Nephron progenitor cell (in vitro differentiated cells): ENCODE measurements around the gene TSPAN15.

Experiments used
- DNase-seq: peaks from one replicate; pipeline ENCODE4 v3.0.0; 2021
- H3K27ac Mint-ChIP-seq: 2 replicates; pipeline ENCODE4 v1.8.0; 2021; ENCODE audit warnings: mild to moderate bottlenecking, moderate library complexity, mixed read lengths
- H3K27me3 Mint-ChIP-seq: 2 replicates; pipeline ENCODE4 v1.8.0; 2021; ENCODE audit warnings: mild to moderate bottlenecking, low read depth, mixed read lengths; ENCODE audit not compliant: poor library complexity
- H3K36me3 Mint-ChIP-seq: 2 replicates; pipeline ENCODE4 v1.8.0; 2021; ENCODE audit warnings: low read depth, mixed read lengths
- H3K4me1 Mint-ChIP-seq: 2 replicates; pipeline ENCODE4 v1.8.0; 2021; ENCODE audit warnings: mixed read lengths
- H3K4me3 Mint-ChIP-seq: 2 replicates; pipeline ENCODE4 v1.8.0; 2021; ENCODE audit warnings: mild to moderate bottlenecking, moderate library complexity, mixed read lengths
- H3K9me3 Mint-ChIP-seq: 2 replicates; pipeline ENCODE4 v1.8.0; 2021; ENCODE audit warnings: mild to moderate bottlenecking, moderate library complexity, mixed read lengths
- TF ChIP-seq, protein P1 (sequence below): fragments of 200-600 bp; sonication (generic); IDR thresholded peaks from 2 replicates; pipeline ENCODE4 v1.5.0; 2021; ENCODE audit warnings: antibody characterized with exemption

Gene TSPAN15

DNA sequence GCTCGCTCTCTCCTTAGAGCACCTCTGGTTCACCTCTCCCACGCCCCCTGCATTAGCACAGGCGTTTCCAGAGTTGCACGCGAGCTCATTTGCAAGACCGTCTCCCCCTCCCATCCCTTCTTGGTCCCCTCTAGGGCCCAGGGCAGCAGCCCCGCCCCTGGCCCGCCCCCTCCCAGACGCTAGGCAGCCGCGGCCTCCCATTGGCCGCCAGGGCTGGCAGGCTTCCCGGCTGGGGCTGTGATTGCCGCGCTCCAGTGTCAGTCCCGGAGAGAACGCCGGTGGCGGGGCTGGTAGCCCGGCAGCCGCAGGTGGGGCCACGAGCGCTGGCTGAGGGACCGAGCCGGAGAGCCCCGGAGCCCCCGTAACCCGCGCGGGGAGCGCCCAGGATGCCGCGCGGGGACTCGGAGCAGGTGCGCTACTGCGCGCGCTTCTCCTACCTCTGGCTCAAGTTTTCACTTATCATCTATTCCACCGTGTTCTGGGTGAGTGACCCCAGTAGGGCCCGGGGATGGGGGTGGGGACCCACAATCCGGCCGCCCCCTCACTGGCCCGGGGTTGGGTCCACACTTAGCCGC is at the start of gene TSPAN15:
TSS of gene TSPAN15 (plus strand) at position 257 of the 575 bp plus-strand sequence. CDS start at position 387, 130 bp downstream.
- Mint-ChIP-seq H3K9me3 (no peaks in the 10 kb centered on the region), H3K4me3 (peak within 1 kb of the TSS; percentile 77), H3K4me1 (peaks cover 42% of the 10 kb centered on the region), H3K36me3 (no peaks in the 10 kb centered on the region), H3K27ac (peak within 1 kb of the TSS; percentile 55), H3K27me3 (peaks cover 38% of the 10 kb centered on the region)
- TF ChIP-seq, protein P1, sequence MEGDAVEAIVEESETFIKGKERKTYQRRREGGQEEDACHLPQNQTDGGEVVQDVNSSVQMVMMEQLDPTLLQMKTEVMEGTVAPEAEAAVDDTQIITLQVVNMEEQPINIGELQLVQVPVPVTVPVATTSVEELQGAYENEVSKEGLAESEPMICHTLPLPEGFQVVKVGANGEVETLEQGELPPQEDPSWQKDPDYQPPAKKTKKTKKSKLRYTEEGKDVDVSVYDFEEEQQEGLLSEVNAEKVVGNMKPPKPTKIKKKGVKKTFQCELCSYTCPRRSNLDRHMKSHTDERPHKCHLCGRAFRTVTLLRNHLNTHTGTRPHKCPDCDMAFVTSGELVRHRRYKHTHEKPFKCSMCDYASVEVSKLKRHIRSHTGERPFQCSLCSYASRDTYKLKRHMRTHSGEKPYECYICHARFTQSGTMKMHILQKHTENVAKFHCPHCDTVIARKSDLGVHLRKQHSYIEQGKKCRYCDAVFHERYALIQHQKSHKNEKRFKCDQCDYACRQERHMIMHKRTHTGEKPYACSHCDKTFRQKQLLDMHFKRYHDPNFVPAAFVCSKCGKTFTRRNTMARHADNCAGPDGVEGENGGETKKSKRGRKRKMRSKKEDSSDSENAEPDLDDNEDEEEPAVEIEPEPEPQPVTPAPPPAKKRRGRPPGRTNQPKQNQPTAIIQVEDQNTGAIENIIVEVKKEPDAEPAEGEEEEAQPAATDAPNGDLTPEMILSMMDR, result no peak
- DNase-seq, result peak; percentile 91

DNA sequence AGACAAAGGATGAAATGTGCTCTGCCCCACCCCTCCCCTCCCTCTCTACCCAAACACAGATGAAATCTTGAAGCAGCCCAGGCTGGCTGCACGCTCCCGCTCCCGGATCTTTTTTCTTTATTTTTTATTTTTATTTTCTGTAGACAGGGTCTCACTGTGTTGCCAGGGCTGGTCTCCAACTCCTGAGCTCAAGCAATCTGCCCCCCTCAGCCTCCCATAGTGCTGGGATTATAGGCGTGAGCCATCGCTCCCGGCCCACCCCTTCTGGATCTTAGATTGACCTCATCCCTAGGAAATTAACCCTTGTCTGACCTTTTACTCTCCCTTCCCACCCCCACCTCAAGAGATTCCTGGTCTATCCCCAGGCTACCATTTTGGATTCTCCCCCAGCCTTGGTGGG is 48.9 kb upstream of the TSPAN15 start:
- Mint-ChIP-seq H3K36me3 (peaks cover 37% of the 10 kb centered on the region), H3K9me3 (no peaks in the 10 kb centered on the region), H3K4me3 (no peak overlapping the region), H3K27ac (no peak overlapping the region), H3K27me3 (peaks cover 2% of the 10 kb centered on the region), H3K4me1 (peaks cover 33% of the 10 kb centered on the region)
- DNase-seq, result no peak
- TF ChIP-seq, protein P1, result no peak

DNA sequence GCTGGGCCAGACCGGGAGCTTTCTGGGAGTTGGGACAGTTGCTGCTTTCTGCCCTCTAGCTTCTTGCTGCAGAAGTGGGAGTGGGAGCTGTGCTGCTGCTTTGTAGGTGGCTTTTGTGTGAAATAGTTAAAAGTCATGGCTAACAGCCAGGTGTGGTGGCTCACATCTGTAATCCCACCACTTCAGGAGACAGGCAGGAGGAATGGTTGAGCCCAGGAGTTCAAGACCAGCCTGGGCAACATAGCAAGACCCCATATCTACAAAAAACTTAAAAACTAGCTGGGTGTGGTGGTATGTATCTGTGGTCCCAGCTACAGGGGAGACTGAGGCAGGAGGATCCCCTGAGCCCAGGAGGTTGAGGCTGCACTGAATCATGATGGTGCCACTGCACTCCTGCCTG is 48.2 kb upstream of the TSPAN15 start:
- Mint-ChIP-seq H3K4me1 (peaks cover 39% of the 10 kb centered on the region), H3K36me3 (peaks cover 37% of the 10 kb centered on the region), H3K4me3 (no peak overlapping the region), H3K9me3 (no peaks in the 10 kb centered on the region), H3K27ac (peak overlapping the region; percentile 61), H3K27me3 (peaks cover 9% of the 10 kb centered on the region)
- no peak for DNase-seq
- TF ChIP-seq, protein P1, result no peak

DNA sequence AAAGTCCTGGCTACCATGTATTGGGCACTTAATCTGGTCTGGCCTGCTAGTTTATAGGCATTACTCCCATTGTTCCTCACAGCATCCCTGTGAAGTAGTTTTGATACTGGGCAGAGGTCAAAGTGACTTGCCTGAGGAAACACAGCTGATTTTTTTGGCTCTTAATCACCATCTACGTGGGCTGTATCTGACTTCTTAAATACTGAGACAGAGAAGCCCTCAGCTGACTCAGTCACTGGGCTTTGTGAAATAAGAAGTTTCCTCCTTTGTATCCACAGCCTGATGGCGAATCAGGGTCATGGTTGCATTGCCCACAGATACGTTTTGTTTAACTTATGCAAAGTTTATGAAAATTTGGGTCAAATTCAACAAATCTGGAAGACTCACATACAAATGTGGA is 47.7 kb upstream of the TSPAN15 start:
- DNase-seq, result no peak
- no peak overlapping the region for H3K4me3 Mint-ChIP-seq
- H3K27me3 Mint-ChIP-seq, result peaks cover 9% of the 10 kb centered on the region
- no peaks in the 10 kb centered on the region for H3K9me3 Mint-ChIP-seq
- H3K4me1 Mint-ChIP-seq, result peaks cover 44% of the 10 kb centered on the region
- H3K36me3 Mint-ChIP-seq, result peaks cover 35% of the 10 kb centered on the region
- H3K27ac Mint-ChIP-seq, result no peak overlapping the region
- TF ChIP-seq, protein P1, result no peak

DNA sequence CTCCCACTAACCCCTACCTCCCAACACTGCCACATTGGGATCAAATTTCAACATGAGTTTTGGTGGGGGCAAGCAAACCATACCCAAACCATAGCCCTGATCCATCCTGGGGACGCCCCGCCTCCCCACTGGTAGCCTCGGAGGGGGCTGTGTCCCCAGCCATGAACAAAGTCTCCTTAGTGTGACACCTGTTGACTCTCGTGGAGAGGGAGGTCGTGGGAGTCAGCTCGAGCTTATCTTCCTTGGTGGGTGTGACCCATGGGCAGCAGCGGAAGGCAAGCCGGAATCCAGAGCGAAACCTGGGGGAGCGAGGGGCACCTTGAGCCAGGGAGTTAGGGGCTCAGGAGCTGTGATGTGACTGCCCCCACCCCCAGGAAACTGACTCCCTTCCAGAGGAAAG is 46.5 kb upstream of the TSPAN15 start:
- Mint-ChIP-seq H3K27me3 (peaks cover 9% of the 10 kb centered on the region), H3K36me3 (peaks cover 28% of the 10 kb centered on the region), H3K4me3 (no peak overlapping the region), H3K4me1 (peaks cover 45% of the 10 kb centered on the region), H3K9me3 (no peaks in the 10 kb centered on the region), H3K27ac (no peak overlapping the region)
- TF ChIP-seq, protein P1, result no peak
- DNase-seq, result no peak

DNA sequence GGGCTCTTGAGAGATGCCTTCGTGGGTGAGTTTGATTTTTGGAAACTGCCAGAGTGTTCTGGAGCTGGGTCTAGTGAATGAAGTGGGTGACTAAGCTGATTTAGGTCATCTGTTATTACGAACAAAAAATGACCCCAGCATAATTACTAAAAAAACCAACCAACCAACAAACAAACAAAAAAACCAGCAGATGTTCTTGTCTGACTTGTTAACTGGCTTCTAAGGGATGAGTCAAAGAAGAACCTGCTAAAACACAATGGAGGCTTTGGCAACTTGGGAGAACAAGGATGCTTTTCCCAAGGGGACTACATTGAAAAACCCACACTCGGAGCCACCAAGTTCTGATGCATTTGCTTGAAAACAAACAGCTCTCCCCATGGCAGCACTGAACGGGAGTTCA is 46.0 kb upstream of the TSPAN15 start:
- H3K9me3 Mint-ChIP-seq, result no peaks in the 10 kb centered on the region
- H3K27me3 Mint-ChIP-seq, result peaks cover 9% of the 10 kb centered on the region
- TF ChIP-seq, protein P1, result no peak
- H3K36me3 Mint-ChIP-seq, result peaks cover 28% of the 10 kb centered on the region
- peak overlapping the region; percentile 80 for H3K27ac Mint-ChIP-seq
- H3K4me3 Mint-ChIP-seq, result no peak overlapping the region
- H3K4me1 Mint-ChIP-seq, result peaks cover 45% of the 10 kb centered on the region
- DNase-seq, result no peak
